T-helper 22 cell (primary cell): ENCODE results near the gene NOL4.
"Not testable (repeated sequence)": the region's sequence is repeated elsewhere in the genome, so short reads cannot be mapped to it uniquely, and the experiment has no call there.

Experiments used
- DNase-seq: peaks from one replicate; pipeline ENCODE4 v3.0.0-alpha.2; 2020; ENCODE audit warnings: low read depth

NOL4 gene, protein sequence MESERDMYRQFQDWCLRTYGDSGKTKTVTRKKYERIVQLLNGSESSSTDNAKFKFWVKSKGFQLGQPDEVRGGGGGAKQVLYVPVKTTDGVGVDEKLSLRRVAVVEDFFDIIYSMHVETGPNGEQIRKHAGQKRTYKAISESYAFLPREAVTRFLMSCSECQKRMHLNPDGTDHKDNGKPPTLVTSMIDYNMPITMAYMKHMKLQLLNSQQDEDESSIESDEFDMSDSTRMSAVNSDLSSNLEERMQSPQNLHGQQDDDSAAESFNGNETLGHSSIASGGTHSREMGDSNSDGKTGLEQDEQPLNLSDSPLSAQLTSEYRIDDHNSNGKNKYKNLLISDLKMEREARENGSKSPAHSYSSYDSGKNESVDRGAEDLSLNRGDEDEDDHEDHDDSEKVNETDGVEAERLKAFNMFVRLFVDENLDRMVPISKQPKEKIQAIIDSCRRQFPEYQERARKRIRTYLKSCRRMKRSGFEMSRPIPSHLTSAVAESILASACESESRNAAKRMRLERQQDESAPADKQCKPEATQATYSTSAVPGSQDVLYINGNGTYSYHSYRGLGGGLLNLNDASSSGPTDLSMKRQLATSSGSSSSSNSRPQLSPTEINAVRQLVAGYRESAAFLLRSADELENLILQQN

DNA sequence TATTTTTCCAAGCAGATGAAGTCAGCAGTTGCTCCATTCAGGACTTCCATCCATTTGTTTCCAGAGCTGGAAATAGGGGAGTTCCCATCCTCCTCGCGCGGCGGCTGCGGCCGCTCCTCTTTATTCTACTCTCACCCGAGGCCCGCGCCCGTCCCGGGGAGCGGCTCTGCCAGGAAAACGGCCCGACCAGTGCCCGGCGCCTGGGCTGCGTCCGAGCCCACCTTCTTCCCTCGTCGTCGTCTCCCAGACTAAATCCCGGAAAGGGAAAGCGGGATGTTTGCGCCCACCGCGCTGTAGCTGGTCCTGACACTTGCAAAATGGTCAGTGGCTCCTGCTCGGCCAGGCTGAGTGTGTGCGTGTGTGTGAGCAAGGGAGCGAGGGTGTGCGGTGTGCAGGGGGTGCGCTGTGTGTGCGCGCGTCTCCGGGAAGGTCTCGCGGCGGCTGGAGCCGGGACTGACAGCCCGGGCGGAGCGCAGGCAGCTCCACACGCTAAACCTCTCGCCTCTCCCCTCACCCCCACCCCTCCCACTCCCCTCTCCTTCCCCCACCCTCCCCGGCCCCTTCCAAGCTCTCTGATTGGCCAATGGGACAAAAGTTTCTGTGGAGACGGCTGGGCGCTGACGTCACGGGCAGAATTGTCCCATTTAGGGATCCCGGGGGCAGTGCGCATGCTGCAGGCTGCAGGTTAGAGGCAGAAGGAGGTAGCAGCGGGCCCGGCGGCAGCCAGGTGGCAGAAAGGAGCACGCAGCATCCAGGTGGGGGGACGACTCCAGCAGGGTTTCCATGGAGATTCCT is at the start of gene NOL4:
TSS of gene NOL4 (minus strand) at position 491 of the 795 bp plus-strand sequence. CDS start 1,660 bp downstream, outside the sequence.
- no peak for DNase-seq

DNA sequence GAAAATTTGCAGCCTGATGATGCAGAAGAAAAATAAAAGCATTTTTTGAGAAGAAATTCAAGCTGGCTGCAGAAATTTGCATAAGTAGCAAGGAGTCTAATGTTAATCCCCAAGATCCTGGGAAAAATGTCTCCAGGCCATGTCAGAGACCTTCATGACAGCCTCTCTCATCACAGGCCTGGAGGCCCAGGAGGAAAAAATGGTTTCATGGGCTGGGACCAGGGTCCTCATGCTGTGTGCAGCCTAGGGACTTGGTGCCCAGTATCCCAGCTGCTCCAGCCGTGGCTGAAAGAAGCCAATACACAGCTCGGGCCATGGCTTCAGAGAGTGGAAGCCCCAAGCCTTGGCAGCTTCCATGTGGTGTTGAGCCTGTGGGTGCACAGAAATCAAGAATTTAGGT is 41.3 kb upstream of the NOL4 start:
- not testable (repeated sequence) for DNase-seq

DNA sequence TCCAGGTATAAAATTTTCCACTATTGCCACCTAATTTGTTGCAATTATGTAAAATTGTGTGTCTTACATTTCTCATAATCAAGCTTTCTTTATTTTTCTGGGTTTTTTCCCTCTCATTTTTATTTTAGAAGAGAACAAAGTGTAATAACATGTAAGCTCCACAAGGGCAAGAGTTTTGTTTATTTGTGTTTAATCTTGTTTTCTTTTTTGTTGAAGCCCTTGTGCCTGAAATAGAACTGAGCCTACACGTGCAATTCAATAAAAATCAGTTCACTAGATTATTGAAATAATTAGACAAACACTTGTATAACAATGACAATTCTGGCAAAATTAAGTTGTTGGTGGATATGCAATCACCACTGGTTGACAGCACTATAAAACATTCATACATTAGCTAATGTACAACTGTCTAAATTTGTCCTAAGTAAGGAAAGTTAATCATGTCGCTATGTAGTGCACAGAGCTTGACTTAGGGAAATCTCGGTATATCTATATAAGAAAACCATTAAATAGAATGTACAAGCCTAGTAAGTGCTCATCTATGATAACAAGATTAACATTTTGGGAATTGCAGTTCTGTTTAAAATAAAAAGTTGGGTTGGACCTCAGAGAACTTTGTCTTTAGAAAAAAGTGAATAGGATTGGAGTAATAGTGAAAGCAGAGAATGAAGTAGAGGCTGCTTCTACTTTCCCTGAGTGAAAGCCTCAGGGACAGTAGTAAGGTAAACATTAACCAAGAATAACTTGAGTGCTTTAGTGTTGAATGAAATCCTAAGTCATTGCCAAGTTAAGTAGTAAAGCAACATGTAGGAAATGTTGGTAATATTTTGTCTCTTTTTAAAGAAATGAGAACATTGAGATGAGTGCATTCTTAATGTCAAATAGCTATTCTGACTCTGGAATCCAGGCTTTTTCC is 37.4 kb upstream of the NOL4 start:
- DNase-seq, result no peak

DNA sequence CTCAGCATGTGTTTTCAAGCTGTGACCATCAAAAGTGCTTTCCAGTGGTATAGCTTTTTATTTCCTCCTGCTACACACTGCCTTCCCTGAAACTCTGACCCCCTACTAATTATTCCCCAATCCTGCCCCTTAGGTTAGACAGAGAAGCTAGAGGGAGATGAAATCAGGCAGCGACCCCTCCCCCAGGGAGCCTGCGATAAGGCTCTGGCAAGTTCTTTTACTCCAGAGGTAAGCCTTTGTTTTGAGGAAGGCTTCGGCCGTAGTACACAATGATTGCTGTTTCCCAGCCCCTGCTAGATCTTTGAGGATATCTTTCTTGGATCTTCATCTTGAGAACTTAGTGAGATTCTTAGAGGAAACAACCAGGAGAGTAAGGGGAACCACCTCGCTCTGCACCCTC is 33.5 kb upstream of the NOL4 start:
- DNase-seq, result no peak

DNA sequence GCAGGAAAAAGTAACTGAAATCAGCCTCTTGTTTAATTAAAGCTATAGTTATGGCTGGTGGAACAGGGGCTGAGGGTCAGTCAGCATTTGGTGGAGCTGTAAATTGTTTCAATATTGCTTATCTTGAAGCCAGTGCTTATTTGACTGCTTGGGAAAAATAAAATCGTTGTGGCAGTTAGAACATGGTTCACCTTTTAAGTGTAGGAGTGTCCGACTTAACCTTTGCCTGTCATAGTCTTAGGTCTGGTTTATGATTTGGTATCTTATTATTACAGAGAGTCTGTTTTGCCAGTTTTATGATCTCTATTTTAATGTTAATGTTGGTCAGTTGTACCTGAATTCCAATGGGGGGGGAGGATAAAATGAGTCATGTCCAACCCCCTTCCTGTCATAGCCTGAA is 27.2 kb upstream of the NOL4 start:
- no peak for DNase-seq

DNA sequence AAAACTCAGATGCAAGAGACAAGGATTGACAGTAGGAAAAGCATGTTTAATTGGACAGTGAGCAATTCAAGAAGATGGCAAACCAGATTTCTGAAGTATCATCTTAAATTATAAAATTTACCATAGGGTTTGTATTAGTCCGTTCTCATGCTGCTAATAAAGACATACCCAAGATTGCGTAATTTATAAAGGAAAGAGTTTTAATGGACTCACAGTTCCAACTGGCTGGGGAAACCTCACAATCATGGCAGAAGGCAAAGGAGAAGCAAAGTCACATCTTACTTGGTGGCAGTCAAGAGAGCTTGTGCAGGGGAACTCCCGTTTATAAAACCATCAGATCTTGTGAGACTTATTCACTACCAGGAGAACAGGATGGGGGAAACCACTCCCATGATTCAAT is 24.0 kb upstream of the NOL4 start:
- no peak for DNase-seq

DNA sequence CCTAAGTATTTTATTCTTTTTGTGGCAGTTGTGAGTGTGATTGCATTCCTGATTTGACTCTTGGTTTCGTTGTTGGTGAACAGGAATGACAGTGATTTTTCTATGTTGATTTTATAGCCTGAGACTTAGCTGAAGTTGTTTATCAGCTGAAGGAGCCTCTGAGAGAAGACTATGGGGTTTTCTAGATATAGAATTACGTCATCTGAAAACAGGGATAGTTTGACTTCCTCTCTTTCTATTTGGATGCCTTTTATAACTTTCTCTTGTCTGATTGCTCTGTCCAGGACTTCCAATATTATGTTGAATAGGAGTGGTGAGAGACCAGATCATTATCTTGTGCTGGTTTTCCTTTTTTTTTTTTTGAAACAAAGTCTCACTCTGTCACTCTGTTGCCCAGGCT is 18.0 kb upstream of the NOL4 start:
- no peak for DNase-seq

DNA sequence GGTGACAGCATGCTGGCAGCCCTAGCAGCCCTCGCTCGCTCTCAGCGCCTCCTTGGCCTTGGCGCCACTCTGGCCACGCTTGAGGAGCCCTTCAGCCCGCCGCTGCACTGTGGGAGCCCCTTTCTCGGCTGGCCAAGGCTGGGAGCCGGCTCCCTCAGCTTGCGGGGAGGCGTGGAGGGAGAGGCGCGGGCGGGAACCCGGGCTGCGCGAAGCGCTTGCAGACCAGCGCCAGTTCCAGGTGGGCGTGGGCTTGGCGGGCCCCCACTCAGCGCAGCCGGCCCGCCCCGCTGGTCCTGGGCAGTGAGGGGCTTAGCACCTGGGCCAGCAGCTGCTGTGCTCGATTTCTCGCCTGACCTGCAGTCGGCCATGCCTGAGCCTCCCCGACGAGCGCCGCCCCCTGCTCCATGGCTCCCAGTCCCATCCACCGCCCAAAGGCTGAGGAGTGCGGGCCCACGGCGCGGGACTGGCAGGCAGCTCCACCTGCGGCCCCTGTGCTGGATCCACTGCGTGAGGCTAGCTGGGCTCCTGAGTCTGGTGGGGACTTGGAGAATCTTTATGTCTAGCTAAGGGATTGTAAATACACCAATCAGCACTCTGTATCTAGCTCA is 9.2 kb upstream of the NOL4 start:
- DNase-seq, result not testable (repeated sequence)

DNA sequence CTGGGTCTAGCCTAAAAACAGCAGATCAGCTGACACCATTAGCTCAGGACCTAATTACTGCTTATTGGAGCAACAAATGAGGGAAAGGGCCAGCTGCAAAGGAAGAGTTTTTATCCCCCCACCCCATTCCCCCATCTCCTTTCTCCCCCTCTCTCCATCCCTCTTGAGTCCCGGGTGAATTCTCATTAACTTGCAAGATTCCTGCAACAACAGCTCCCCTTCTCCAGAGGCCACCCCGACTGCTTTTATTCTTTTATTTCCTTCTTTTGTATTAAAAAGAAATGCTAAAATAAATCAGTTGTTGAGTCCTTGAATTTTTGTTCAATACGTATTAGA is 473 bp upstream of the NOL4 start:
- no peak for DNase-seq

DNA sequence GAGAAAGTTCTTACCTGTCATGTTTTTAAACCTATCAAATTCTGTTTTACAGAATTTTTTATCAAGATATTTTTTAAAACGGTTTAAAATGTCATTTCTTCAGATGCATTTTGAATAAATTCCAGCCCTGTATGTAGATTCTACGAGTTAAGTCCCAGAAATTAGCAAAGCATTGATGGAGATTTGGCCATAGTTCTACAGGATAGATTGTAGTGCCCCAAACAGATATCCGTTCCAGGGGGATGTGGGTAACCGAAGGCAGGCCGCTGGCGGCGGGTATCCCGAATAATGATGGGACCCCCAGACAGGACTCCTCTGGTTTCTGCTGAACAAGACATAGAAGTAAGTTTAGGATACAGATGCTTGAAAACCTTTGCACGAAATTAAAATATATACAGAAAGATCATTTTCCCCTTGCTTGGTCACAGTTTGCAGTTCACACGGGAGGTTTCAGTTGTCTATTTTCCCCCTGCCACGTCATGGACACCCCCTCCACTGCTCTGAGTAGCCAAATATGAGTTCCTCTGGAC is 755 bp downstream of the NOL4 start:
- DNase-seq, result no peak

DNA sequence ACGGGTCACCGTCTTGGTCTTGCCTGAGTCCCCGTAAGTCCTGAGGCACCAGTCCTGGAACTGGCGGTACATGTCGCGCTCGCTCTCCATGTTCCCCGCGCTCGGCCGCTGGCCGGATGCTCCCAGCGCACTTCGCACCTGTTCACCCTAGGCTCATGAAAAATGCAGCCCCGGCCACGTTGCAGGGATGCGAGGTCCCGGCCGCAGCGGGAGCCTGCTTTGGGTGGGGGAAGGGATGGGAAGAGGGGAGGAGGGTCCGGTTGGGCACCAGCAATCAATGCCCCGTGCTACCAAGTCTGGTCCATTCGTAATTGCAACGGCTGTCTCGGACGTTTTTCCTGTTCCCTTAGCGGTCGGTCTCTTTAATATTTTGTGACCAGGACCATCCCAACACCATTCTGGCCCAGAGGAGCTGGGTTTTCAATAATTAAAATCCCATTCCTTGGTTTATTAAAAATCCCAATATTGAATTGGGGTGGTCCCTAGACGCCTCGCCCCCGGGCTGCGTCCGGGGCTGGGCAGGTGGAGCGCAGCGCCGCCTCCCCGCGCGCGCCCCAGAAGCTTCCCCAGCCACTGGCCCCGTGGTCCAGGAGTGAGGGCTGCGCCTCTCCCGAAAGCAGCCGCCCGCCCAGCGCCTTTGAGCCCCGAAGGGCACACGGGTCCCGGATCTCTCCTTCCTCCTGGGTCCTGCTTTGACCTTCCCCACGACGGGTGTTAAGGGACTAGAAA is 1.4 kb downstream of the NOL4 start:
- no peak for DNase-seq

DNA sequence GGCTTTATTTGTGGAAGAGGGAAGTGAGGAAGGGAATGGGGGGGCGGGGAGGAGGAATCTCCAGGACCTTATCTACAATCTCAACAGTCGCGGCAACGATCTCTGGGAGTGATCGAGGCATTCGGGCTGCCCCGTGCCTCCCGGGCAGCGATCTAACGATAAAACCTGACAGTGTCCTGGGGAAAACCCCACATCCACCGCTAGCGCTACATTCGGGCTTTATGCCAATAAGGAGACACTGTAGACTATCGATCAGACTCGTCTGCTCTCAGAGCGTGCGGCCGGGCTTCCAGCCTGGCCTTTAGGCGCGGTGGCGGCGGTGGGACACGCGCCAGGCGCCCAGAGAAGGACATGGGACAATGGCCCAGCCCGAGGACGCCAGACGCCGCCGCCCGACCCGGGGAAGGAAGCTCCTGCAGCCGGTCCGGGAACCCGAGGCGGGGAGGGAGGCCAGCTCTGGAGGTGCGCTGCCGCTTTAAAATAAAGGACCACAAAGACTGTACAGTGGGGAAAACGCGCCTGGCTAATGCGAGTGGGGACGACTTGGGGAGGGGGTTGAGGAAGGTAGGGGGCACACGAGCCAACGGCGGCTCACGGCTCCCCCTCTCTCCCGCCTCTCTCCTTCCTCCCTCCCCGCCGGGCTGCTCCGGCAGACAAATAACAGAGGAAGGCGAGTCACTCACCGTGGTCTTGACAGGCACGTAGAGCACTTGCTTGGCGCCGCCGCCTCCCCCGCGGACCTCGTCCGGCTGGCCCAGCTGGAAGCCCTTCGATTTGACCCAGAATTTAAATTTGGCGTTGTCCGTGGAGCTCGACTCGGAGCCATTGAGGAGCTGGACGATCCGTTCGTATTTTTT is 2.2 kb downstream of the NOL4 start:
- no peak for DNase-seq

DNA sequence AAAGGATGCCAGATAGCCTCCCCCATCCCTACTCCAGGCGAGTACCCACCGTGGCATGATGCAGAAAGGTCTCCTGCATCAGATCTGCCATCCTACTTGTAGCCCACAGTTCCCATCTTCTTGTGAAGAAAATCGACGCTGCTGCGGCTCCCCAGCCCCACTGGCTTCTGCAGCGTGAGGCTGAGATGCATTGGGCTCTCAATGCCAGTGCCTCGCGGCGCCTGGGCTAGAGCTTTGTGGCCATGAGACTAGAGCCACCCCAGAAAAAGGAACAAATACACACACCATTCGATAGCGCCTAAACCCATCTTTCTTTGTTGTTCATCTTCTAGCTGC is 2.8 kb downstream of the NOL4 start:
- DNase-seq, result no peak

DNA sequence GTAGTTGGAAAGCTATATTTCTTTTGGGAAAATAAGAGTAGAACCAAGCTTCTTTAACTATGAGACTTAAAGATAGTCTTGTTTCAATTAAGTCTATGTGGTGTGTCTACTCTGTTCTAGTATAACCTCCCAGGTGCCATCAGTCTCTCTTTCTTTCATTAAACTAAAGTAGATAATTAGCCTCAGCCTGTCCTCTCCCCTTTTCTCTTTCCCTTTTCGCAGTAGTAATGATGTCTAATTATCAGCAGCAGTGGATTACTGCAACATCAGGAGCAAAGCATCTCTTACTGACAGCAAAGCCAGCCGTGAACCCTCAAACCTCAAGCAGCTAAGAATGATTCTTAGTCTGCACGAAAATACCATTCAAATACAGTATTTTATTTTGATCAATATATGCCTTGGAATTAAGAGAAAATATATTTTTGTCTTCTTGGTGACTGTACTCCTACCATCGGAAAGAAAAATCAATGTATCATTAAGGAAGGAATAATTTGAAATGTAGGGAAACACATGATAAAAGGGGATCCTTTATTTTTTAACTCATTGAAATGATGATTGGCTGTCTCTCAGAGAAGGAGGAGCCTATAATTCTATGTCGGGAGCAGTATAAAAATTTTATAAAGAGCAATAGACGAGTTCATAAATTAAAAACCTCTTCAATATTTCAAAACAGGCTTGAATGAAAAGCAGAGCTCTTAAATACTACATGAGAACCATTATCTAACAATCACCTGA is 4.5 kb downstream of the NOL4 start:
- DNase-seq, result no peak

DNA sequence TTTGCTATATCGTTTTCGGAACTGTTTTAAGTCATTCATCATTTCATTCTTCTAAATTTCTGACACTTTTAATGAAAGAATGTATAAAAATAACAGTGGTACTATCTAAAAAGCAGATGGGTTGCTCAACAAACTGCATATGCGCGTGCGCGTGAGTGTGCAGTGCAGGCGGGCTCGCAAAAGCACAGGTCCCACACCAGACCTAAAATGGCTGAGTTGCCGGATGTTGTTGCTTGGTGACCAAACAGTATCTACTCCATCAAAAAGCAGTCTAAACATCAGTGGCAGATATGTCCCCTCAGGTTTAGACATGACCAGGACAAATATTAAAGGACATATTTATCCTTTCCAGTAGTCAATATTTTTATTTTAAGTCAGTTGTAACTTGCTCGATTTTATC is 5.1 kb downstream of the NOL4 start:
- DNase-seq, result no peak

DNA sequence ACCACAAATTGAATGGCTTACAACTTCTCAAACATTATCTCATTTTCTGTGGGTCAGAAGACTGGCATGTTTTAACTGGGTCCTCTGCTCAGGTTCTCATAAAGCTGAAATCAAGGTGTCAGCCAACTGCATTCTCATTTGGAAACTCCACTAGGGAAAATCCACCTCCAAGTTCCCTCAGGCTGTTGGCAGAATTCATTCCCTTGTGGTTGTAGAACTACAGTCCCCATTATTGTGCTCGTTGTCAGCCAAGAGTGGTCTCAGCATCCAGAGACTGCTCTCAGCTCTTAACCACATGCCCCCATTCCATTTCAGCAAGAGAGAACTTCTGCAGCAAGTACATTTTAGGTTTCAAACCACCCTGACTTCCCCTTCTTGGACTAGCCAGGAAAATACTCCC is 12.2 kb downstream of the NOL4 start:
- DNase-seq, result no peak

DNA sequence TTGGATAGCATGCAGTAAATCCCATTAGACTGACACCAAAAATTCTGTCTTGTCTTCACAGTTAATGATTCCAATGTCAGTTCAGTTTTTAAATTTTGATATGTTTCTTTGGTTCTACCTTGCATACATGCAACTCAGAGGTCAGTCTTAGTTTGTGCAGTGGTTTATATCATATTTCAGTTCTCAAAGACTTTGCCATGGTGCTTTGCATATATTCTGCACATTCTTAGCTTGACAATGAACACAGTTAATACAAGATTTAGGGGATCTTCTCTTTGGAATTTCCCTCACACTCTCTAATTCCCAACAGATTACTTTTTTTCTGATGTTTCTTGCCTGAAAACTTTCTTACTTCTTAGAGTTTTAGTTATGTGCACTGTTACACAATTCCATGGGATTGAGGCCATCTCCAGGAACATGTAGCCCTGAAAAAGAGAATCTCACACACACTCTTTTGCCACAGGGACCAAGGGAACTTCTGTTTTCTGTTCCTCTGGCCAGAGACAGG is 17.3 kb downstream of the NOL4 start:
- no peak for DNase-seq

DNA sequence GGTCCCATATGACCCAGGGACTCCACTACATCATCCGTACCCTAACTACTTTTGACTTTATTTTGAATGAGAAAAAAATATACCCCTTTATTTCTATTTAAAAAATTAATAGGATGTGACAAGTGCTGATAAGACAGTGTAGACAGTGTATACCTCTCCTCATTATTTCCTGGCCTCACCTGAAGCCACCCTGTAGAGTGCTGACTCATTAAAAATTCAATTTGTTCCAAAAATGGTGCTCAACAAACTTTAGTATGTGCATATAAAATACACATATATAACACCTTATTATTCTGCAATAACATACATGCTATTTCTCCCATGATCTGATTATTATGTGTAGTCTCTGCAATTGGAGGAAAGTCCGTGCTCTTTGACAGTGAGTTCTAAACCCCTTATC is 20.8 kb downstream of the NOL4 start:
- no peak for DNase-seq

DNA sequence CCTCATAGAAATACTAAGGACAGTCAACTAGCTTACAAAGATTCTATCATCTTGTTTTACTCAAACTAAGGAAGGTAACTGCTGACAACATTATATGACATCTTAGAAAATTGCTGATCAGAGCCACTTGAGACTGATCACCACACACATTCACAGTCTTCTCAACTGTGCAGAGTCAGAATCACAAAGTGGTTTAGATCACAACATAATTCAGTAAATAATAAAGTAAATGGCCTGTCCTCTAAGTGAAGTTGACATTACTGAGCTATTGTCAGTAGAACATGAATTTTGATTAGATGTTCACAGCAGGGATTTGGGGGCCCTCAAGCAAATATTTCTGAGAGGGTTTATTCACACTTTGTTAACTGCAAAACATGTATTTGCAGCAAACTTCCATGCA is 28.5 kb downstream of the NOL4 start:
- DNase-seq, result no peak
